GM21619 (cell line): ENCODE measurements around the gene RBPMS2.
"Not testable (repeated sequence)": the region's sequence is repeated elsewhere in the genome, so short reads cannot be mapped to it uniquely, and the experiment has no call there.

Experiments
- ATAC-seq: cut with Tn5 transposase; IDR thresholded peaks from one replicate; pipeline ENCODE4 v1.9.1; 2021; ENCODE audit not compliant: unreplicated experiment

RBPMS2 gene

GRCh38 chr15:64775551-64776401 lies at the start of gene RBPMS2:
TSS of gene RBPMS2 (minus strand) at chr15:64775589. CDS start at chr15:64775319, 270 bp downstream.
- no peak for ATAC-seq

DNA sequence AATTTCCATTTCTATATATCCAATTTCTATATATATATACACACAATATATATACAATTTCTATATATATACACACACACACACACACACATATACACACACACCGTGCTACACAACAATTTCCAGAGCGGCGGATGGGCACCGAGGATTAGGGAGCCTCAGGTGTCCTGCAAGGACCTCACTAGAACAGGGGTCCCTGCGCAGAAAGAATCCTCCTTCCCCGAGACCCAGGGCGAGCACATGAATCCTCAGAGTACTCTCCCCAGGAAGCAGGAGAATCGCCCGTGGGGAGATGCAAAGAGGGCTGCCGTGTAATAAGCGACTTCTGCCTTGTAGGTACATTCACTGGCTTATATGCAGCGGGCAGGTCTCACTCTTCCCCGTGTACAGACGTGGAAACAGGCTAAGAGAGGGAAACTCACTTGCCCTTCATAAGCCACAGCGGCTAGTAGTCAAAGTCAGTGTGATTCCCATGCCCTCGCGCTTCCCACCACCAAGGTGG lies 49.6 kb upstream of the RBPMS2 start:
- no peak for ATAC-seq

GRCh38 chr15:64816452-64816851 lies 41.1 kb upstream of the RBPMS2 start:
- no peak for ATAC-seq

- ATAC-seq = not testable (repeated sequence)
Measured at GRCh38 chr15:64814965-64815364, 39.6 kb upstream of the RBPMS2 start.

GRCh38 chr15:64814283-64814682 lies 38.9 kb upstream of the RBPMS2 start:
- ATAC-seq = not testable (repeated sequence)

DNA sequence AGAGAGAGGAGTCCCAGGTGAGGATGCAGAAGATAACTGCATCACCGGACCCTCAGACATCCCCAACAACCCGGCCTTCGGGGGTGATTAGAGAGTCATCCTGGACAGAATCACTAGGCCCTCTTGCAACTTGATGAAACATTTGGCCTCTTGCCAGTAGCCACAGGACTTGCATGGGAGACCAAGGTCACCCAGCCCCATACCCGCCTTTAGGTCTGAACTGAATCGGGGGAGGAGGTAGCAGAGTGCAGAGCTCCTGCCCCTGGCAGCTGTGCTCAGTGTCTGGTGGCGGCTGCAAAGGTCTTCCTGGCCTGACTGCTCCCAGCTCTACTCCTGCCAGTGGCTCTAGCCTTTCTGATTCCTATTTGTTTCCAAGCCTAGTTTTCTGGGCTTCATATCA lies 37.7 kb upstream of the RBPMS2 start:
- no peak for ATAC-seq

GRCh38 chr15:64810497-64811326 lies 35.3 kb upstream of the RBPMS2 start:
- ATAC-seq = no peak

DNA sequence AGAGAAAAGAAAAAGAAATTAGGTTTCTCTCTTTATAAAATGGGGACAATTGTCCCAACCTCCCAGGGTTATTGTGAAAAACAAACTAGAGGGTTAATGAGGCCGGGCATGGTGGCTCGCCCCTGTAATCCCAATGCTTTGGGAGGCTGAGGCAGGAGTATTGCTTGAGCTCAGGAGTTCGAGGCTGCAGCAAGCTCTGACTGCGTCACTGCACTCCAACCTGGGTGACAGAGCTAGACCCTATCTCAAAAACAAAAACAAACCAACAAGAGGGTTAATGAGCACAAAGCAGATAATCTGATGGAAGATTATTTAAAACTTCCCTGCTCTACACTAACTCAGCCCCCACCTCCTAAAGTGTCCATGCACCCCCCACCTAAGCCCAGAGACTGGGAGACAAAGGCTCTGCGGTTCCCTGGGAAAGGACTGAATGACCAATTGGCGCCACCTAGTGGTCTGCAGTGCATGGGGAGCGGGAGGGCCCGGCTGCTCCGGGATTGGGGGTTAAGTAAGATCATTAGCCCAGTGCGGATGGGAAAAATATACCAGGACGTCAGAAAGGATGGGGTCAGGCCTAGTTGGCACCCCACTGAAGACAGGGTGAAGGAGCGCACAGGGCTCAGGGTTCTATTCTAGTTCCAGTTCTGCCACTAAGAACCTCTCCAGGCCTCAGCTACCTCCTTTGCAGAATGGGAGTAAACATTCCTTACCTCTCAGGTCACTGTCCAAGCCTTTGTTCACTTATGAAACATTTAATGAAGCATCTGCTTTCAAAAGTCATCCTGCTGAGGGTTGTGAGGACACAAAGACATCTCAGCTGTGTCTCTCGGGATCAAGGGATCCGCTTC lies 34.5 kb upstream of the RBPMS2 start:
- ATAC-seq = no peak

DNA sequence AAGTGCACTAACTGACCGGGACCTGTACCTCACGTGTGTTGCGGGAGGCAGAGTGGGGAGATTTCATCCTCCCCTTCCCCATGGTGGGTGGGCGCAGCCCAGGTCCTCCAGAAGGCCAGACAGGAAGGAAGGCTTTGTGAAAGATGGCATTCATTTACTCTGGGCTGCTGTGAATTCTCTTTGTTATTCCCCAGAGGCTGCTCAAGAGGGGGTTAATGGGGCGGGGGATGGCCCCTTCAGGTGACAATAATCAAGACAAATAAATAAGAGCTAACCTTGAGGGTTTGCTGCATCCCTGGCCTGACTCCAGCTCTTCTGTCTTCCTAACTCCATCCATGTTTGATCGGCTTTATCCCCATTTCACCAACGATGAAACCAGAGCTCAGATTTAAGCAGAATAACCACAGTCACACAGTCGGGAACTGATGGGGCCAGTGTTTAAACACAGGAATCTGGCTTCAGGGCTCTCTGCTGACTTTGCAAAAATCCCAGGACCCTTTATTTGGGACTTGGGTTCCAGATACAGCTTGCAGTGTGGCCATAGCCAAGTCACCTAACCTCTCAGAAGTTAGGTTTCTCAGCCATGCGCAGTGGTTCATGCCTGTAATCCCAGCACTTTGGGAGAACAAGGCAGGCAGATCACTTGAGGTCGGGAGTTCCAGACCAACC lies 33.5 kb upstream of the RBPMS2 start:
- ATAC-seq = no peak

DNA sequence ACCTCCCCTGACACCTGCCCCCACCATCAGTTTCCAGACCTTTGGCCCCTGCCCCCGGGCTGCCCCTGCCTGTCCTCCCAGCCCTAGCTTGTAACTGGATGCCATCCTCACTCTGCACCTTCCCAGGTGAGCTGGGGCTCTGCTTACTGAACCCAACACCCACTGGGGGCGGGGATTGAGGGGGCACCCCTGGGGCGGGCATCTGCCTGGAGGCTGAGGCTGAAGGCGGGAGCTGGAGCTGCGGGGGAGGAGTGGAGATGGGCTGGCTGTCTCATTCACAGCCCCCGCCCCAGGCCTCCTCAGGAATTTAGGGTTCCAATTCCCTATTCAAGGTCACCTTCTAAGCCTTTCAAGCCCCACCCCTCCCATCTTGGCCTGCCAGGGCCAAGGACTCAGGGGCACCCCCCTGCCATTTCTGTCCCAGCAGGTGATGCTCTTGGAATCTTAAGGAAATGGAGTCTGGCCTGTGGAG lies 32.4 kb upstream of the RBPMS2 start:
- ATAC-seq = no peak

GRCh38 chr15:64807051-64807749 lies 31.8 kb upstream of the RBPMS2 start:
- no peak for ATAC-seq

DNA sequence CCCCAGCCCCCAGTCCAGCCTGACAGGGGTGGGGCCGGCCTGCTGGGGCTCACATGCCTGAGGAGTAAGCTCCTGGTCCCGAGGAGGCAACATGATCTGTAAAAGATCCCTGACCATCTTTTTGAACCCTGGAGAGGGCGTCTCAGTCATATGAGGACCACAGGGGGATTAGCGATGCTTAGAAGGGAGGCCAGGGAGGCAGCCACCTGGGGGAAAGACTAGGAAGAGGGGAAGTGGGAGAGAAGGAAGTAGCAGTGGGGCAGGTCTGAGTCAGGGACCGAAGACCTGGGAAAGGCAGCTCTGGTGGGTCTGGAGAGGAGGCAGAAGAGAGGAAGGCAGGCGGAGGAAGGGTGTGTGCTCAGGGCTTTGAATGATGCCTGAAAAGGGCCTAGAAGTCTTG lies 31.1 kb upstream of the RBPMS2 start:
- no peak for ATAC-seq

DNA sequence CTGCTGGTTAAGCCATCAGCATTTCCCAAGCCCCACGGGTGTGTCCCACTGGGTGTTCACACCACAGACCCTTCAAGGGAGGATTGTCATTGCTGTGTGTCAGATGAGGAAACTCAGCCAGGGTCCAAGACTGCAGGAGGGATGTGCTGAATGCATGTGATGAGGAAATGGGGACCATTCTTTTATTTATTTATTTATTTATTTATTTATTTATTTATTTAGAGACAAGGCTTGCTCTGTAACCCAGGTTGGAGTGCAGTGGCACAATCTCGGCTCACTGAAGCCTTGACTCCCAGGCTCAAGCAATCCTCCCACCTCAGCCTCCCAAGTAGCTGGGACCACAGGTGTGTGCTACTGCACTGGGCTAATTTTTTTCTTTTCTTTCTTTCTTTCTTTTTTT lies 29.2 kb upstream of the RBPMS2 start:
- ATAC-seq = no peak

GRCh38 chr15:64803526-64803925 lies 28.1 kb upstream of the RBPMS2 start:
- ATAC-seq = no peak

GRCh38 chr15:64800476-64800875 lies 25.1 kb upstream of the RBPMS2 start:
- no peak for ATAC-seq

GRCh38 chr15:64798905-64799304 lies 23.5 kb upstream of the RBPMS2 start:
- ATAC-seq = not testable (repeated sequence)

DNA sequence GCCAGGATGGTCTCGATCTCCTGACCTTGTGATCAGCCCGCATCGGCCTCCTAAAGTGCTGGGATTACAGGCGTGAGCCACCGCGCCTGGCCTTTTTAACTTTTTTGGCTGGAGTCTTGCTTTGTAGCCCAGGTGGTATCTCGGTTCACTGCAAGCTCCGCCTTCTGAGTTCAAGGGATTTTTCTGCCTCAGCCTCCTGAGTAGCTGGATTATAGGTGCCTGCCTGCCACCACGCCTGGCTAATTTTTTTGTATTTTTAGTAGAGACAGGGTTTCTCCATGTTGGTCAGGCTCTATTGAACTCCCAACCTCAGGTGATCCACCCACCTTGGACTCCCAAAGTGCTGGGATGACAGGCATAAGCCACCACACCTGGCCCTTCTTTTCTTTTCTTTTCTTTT lies 20.5 kb upstream of the RBPMS2 start:
- ATAC-seq = not testable (repeated sequence)

GRCh38 chr15:64795299-64795698 lies 19.9 kb upstream of the RBPMS2 start:
- not testable (repeated sequence) for ATAC-seq

- no peak for ATAC-seq
Measured at GRCh38 chr15:64792282-64792681, 16.9 kb upstream of the RBPMS2 start.

- ATAC-seq = no peak
Measured at GRCh38 chr15:64791401-64791800, 16.0 kb upstream of the RBPMS2 start.
